Measurements from ENCODE around the gene EIF1AD.
"Not testable (repeated sequence)": the region's sequence is repeated elsewhere in the genome, so short reads cannot be mapped to it uniquely, and the experiment has no call there.

The EIF1AD gene

DNA sequence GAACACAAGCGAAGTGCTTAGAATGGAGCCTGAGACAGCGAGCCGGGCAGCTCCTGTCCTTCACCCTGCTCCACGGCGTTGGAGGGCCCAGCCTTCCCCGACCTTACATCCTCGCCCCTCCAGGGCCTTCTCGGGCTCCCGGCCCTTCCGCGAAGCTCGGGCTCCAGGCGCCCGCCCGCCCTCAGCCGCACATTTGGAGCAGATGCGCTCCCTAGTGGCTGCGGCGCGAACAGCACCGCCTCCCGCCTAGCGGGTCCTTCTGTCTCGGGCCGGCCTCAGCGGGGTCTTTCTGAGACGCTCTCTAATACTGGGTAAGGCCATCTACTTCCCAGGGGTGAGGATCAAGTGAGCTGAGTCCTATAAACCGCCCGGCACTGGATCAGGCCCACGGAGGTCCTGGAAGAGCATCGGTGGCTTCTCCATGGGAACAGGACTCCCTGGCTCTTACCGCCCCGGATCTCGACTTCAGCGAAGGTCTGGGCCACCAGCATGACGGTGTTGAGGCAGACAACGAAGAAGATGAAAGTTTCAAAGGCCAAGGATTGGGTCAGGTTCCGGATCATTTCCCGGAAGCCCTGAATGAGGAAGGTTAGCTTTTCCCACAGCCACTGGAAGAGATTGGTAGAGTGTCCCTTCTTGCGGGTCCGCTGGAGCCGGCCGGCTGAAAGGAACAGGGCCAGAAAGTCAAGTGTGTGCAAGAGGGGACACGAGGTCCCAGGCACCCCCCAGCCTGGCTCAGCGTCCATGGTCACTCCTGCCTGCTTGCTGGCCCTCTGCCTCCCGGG lies 20.6 kb upstream of the EIF1AD start:
- FAIRE-seq (no peak), DNase-seq (ENCODE audit: low spot score) (peak; percentile 39)

DNA sequence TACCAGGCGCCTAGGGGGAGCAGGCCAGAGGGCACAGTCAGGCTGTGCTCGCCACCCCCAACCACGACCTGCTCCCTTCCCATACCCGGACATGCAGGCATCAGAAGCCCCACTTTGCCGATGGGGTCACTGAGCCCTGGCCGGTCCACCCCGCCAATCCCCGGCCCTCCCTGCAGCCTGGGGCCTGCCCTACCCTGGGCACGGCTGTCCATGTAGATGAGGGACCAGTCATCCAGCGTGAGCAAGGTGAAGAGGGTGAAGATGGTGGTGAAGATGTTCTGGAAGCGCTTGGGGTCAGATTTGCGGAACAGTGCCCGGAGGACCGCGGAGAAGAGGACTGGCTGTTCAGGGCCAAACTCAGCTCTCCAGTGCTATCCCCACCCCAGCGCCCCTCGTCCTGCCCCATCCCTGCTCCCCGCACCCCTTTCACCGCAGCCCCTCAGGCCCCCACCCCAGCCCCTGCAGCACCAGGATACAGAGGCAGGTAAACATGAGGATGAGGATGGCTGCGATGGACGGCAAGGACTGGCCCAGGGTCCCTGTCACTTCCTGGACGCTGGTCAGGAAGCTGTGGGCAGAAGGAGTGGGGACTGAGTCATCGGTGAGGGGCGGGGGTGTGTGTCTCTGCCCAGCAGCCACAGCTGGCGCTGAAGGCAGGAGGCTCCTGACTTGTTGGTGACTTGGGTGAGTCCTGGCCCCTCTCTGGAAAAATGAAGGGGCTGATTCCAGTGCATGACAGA lies 18.8 kb upstream of the EIF1AD start:
- FAIRE-seq (peak; percentile 62), DNase-seq (ENCODE audit: low spot score) (peak; percentile 75)

DNA sequence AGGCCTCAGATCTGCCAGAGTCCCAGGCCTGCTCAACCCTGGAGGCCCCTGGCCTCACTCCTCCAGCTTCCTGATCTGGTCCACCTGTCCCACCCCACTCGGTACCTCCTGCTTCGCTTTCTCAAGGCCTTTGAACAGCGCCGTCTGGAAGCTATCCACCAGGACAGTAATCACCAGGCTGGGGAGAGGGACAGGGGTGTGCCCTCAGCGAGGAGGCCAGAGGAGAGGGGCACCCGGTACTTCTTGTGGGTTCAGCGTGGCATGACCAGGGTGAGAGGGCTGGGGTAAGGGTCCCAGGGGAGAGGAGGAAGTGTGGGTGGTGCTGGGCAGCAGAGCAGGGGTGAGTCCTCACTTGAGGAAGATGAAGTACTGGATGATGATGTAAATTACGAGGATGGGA lies 18.3 kb upstream of the EIF1AD start:
- FAIRE-seq (no peak), DNase-seq (ENCODE audit: low spot score) (no peak)

DNA sequence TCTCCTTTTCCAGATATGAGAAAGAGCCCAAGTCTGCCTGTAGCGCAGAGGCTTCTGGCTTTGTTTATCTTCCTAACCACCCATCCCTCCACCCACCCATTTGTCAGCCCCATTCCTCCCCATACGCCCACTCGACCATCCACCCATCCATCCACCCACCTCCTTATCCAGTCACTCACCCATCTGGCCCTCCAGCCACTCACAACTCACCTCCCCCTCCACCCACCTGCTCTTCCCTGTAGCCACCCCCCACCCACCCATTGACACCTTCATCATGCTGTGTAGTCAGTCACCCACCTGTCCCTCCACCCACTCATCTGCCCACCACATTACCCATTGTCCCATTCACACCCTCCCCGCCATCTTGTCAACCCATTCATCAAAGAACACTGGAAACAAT lies 15.4 kb upstream of the EIF1AD start:
- FAIRE-seq (no peak), DNase-seq (ENCODE audit: low spot score) (no peak)

DNA sequence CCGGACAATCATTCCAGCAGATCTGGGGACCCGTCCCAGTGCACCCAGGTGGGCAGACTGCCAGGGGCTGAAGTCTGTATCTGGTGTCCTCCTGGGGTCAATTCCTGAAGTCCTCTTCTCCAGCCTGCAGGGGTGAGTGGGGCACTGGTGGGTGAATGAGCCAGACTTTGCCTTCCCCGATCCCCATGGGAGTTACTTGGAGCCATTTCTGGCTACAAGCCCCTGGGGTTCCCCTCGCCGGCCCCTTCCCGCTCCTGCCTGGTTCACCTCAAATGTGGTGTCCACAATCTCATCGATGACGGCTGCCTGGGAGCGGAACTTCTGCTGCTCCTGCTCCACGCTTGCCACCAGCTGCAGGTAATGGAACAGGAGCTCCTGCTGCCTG lies 14.8 kb upstream of the EIF1AD start:
- no peak for FAIRE-seq
- no peak for DNase-seq (ENCODE audit: low spot score)

DNA sequence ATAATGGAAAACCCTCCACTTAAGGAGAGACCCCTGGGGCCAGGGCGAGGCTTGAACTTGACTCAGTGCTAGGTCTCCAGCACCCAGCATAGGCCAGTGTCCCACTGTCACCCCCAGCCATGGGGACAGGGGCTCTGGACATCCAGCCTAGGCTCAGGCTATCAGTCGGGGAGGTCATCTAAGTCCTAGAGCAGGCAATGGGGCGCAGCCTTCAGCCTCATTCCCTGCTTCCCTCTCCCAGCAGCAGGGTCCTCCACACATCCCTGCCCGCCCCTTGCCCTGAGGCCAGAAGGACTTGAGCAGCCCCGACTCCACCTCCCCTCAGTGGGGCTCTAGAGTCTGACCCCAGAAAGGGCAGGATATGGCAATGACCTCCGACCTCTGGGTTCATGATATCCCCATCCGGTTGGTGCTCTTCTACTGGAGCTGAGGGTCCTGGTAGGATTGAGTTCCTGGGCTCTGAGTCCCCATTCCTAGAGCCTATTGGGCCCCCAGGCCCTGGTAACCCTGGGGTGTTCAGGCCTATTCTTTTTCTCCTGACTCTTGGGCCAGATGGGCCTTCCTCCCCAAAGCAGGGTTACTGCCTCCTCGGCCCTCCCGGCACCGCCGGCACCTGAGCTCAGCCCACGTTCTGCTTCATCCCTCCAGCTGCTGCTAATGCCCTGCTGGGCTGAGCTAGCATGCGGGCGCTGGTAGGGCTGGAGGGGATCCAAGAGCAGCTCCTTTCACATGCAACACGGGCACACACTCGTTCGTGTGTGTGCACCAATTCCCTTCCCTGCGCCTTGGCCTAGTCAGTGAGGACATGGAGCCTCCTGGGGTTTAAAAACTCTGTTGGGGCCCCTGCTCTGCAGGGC lies 14.2 kb upstream of the EIF1AD start:
- FAIRE-seq (no peak), DNase-seq (ENCODE audit: low spot score) (no peak)

DNA sequence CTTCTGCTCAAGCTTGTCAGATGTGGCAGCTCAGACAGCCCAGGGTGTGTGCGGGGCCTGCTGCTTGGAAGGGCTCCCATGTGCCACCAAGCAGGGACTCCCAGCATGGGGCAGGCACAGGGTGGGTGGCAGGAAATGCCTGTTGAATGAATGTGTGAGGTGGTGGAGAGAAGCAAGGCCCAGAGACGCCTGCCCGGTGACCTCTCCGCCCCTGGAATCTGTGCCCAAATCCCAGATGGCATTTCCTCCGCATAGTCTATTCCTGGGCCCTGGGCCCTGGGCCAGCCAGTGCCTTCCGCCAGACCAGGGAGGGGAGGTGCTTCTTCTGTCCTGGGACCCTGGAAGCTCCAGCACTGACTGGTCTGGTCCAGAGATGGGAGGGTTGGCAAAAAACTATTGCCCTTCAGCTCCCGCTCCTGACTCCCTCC lies 13.5 kb upstream of the EIF1AD start:
- DNase-seq (ENCODE audit: low spot score): peak; percentile 90
- FAIRE-seq: peak; percentile 67

DNA sequence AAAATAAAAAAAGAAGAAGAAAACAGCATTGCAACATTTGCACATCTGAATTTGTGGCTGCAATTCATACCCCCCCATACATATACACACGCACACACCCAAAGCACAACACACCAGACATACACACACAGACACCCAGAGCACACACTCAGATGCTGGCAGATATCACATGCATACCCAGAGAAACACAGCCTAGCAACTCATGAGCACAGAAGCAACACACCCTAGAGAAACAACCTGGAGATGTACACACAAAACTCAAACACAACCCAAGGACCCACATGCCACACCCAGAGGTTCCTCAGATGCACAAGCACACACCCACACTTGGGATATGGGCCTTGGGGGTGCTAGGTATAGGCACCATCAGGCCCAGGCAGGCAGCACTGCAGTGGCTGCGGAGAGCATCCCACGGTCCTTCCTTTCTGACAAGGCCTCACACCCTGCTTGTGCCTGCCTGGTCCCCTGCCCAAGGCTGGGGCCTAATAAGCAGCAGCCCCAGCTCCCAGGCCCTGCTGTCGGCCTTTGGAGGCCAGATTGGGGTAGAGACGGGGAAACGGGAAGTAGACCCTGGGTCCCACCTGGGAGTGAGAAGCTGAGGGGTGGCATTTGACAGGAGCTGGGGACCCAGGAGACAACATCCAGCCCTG lies 13.0 kb upstream of the EIF1AD start:
- DNase-seq (ENCODE audit: low spot score): peak; percentile 20
- no peak for FAIRE-seq

DNA sequence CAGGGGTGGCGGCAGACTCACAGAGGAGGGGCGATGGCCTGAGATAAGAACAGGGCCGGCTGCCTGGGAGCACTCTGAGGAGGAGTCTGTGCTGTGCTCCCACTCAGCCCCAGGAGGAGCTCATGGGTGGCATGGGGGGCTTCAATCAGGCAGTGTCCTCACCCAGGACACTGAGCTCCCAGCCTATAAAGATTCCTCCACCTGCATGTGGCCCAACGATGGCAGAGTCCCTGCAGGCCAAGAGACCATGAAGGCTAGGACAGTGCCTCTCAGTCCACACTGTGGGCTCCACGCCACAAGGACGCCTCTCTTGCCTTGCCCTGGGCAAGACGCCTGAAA lies 11.8 kb upstream of the EIF1AD start:
- DNase-seq (ENCODE audit: low spot score): no peak

DNA sequence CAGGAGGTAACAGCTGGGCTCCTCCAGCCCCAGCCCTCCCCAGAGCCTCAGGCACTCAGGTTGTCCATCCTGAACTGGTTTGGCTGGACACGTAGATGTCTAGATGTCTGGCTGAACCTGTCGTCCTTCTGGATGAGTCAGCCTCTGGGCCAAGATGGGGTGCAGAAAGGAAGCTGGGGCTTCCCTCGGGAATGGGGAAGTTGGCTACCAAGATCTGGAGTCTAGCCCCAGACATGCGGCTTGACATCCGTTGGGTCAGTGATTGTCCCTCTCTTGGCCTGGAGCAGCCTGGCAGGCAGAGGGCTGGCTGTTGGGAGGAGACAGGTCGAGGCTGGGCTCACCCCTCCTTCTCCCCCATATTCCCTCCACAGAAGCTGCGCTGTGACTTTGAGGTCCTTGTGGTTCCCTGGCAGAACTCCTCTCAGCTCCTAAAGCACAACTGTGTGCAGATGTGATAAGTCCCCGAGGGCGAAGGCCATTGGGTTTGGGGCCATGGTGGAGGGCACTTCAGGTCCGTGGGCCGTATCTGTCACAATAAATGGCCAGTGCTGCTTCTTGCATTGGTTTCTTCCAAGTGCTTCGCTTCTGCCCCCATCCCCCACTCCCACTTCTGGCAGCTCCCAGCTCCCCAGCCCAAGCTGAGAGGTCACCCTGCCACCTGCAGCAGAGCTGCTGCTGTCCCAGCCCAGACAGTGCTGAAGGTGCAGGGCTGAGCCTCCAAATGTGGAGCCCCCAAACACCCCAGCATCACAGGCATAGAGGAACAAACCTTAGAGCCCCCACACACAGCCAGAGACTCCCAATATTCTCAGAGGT lies 11.2 kb upstream of the EIF1AD start:
- FAIRE-seq: no peak
- DNase-seq (ENCODE audit: low spot score): no peak

More for the DNA sequence above, 11.8 kb upstream of the EIF1AD start:
- no peak for FAIRE-seq

DNA sequence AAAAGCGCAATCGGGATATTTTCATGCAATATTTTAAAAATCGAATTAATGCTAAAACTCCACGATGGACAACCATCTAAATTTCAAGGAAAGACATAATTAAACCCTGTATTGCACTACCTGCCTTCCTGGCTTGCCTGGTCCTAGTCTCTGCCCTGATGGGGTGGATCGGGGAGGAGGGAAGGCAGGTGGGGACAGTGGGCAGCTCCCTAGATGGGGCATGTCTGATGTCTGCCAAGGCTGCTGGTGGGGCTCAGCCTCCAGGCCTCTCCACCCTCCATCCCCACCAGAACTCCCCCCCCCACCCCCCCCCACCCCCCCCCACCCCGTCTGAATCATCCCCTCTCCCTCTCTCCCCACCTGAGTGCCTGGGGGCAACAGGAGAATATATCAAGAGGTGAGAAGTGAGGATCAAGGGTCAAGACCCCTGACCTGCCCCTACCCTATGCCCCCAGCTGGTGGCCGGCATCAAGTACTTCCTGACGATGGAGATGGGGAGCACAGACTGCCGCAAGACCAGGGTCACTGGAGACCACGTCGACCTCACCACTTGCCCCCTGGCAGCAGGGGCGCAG lies 10.5 kb upstream of the EIF1AD start:
- FAIRE-seq (no peak), DNase-seq (ENCODE audit: low spot score) (no peak)

DNA sequence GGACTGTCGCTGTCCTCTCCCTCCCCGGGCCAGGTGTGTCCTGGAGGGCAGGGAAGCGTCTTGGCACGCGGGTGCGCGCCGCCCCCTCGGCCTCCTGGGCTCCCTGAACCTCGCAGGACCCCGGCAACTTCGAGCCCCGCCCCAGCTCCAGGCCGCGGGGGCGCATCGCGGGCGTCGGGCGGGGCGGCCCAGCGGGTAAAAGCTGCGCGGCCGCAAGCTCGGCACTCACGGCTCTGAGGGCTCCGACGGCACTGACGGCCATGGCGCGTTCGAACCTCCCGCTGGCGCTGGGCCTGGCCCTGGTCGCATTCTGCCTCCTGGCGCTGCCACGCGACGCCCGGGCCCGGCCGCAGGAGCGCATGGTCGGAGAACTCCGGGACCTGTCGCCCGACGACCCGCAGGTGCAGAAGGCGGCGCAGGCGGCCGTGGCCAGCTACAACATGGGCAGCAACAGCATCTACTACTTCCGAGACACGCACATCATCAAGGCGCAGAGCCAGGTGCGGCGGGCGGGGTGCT lies 9.9 kb upstream of the EIF1AD start, which contains the start of gene CST6:
TSS of gene CST6 (plus strand) at position 224 of the 519 bp plus-strand sequence. CDS start at position 261, 37 bp downstream.
- no peak for FAIRE-seq

DNA sequence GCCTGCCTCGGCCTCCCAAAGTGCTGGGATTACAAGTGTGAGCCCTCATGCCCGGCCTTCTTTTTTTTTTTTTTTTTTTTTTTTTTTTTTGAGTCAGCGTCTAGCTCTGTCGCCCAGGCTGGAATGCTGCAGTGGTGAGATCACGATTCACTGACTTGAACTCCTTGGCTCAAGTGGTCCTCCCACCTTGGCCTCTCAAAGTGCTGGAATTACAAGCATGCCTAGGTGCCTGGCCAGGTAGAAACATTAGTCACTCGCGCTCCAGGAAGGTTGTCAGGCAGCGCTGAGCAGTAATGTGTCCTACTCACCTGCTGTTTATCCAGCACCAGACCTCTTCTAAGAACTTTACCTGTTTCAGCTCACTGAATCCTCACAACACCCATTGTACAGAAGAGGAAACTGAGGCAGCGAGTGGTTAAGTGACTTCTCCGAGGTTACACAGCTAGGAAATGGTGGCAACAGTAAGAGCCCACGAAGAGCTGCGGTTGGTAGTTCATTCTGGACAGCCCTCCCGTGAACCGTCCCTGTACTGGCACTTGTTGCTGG lies 9.4 kb upstream of the EIF1AD start:
- DNase-seq (ENCODE audit: low spot score): peak; percentile 87
- peak; percentile 76 for FAIRE-seq

More for the DNA sequence above, 9.9 kb upstream of the EIF1AD start, which contains the start of gene CST6:
- no peak for DNase-seq (ENCODE audit: low spot score)

DNA sequence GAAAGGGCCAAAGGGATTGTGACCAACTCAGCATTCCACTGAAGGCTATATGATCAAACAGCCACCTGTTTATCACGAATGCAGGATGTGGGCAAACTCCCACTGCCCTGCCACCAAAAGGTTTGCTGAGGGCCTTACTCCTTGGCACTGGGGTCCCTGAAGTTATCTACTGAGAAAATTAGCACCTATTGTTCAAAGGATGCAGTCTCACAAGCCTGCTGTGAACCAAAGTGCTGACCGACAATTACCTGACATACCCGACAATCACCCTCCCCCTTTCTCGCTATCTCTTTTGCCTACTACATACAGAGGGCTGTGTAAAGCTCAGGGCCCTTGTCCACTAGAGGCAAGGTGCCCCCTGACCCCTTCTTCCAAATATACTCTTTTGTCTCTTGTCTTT lies 8.1 kb upstream of the EIF1AD start:
- FAIRE-seq; DNase-seq (ENCODE audit: low spot score): not testable (repeated sequence)

DNA sequence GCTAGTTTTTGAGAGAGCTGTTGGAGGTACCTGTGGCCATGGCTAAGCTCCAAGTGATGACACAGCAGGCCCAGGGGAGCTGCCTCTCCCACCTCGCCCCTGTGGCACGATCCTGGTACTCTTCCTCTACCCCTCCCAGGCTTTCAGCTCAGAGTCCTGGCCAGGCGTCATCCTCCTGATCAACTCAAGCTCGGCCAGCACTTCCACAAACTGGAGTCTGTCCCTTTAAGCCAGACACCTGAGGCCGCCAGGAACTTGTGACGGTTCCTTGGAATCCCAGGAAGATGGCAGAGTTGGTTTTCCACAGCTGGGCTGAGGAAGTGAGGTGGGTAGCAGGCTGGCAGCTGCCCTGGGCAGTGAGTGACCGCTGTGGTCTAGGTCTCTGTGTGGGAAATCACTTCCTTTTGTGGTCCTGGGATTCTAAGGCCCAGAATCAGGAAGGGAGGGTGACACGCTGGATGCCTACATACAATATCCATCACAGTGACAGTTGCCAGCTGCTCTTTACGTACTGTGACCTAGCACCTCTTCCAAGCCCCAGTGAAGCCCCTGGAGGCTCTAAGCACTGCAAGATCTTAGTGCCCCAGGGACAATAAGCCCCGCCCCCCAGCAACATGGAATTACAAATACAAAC lies 6.6 kb upstream of the EIF1AD start:
- peak; percentile 33 for FAIRE-seq

DNA sequence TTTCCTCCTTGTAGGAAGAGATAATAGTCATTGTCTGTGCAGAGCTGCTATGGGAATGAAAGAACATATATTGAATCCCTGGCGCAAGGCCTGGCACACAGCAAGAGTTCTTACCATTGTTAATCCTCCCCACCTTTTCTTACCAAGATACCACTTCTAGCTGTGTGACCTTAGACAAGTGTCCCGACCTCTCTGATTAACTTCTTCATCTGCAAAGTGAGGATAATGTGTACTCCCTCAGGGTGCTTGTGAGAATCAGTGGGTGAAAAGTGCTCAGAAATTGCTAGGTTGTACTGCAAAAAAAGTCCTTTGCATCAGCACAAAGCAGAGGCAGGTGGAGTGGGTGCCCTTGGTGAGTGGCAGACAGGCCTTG lies 6.1 kb upstream of the EIF1AD start:
- FAIRE-seq (no peak), DNase-seq (ENCODE audit: low spot score) (no peak)

More for the DNA sequence above, 6.6 kb upstream of the EIF1AD start:
- peak; percentile 80 for DNase-seq (ENCODE audit: low spot score)

DNA sequence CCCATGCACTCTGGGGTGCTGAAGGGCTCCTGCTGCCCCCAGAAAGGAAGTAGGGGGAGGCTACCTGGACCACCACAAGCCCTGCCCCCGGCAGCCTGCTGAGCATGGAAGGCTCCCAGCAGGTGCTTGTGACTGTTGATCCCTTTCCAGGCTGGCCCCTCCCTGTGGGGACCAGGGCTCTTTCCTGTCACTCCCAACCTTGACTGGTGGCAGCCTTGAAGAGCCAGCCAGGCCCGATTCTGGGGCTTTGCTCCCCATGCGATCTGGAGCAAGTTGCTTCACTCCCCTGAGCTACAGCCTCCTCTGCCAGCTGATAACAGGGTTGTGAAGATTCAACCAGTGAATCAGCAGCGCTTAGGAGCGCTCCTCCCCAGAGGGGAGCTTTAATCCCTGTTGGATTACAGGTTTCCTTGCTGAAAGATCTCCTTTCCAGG lies 5.3 kb upstream of the EIF1AD start:
- FAIRE-seq: no peak
- no peak for DNase-seq (ENCODE audit: low spot score)

DNA sequence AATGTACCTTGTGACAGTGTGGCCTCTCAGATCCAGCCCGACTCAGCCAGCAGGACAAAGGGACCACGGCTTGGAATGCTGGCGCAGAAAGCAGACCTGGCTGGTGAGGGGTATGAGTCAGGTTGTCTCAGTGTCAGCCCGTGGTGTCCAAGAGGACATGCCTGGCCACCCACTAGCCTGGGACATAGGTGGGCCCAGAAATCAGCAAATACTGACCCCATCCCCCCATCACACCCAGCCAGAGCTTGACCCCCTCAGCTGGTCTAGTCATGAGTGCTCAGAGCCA lies 4.9 kb upstream of the EIF1AD start:
- FAIRE-seq (no peak), DNase-seq (ENCODE audit: low spot score) (peak; percentile 62)
